HL-60/S4 treated with retinoic acid at 250 ng/mL for 4 days and 3 days (cell line): ENCODE data around the gene UBXN4.
"Not testable (repeated sequence)": the region's sequence is repeated elsewhere in the genome, so short reads cannot be mapped to it uniquely, and the experiment has no call there.

Experiments
- in situ Hi-C: fragments of 300-500 bp; cut with MboI; formaldehyde crosslinking; loops from 2 replicates; pipeline ENCODE4 v1.7.0; 2022; ENCODE audit warnings: low sequenced_read_pairs

Gene UBXN4

DNA sequence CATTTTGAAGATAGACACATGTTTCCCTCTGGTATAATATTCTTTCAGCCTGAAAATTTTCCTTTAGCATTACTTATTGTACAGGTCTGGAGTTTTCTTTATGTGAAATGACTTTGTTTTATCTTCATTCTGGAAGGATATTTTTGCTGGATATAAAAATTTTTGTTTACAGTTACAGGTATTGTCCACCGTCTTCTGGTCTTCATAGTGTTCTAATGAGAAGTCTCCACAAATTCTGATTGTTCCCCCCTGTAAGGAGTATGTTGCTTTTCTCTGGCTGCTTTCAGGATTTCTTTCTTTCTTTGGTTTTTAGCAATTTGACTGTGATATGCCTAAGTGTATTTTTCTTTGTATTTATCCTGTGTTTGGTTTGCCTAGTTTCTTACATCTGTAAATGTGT, 15.0 kb downstream of the UBXN4 start:
- in situ Hi-C loops = no loop called here

DNA sequence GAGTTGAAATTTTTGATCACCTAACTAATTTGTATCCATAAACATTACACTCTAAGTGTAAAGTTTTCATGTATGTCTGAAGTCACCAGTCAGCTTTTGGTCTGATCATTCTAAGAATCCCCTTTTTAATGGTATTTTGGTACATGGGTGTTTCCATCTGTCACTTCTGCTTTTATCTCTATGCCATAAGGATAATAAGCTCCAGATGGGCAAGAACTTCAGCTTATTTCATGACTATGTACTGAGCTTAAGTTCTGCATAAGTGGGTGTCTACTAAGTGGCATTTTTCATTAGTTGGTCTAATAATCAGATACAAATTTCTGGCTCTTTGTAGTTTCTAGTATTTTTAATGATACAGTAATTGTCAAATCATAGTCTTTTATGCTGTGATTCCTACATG, 20.4 kb downstream of the UBXN4 start:
- in situ Hi-C loops = no loop called here

DNA sequence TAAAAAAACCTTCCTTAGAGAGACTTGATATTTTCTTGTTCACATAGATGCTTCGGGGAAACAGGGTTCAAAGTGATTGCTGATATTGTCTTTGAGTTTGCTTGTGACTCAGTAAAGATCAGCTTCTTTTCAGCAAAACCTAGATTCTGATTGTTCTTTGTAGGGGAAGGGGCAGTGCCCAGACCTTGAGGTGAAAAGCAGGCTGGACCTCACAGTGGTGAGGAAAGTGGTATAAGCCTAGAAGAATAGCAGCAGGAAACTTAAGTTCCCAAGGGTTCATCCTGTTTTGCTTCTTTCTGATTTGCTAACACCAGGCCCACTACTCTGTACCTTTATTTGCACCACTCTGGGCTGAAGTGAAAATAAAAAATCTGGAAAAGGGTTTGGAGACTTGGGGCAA, 20.9 kb downstream of the UBXN4 start:
- in situ Hi-C loops = no loop called here

DNA sequence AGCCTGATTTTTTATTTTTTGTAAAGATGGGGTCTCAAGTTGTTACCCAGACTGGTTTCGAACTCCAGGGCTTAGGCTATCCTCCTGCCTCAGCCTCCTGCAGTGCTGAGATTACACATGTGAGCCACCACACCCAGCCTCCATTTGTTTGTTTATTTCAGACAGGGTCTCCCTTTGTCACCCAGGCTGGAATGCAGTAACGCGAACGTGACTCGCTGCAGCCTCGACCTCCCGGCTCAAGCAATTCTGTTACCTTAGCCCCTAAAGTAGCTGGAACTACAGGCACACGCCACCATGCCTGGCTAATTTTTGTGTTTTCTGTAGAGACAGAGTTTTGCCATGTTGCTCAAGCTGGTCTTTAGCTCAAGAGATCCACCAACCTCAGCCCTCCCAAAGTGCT, 27.2 kb downstream of the UBXN4 start:
- in situ Hi-C loops = no loop called here

DNA sequence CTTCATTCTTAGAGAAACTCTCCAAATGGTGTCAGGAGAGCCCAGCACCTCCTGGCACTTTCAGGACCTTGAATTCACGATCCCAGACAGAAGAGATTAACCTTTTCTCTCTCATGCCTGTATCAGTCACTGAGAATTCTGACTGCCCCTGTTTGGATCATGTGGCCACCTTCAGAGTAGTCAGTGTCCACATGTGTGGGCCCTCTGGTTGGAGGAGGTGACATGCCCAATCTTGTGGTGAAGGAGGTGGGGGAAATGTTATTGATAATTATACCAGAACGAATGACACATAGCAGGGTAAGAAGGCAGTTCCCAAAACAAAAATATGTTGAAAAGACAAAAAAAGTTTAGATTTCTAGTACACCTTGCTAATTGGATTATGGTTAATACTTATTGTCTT, 31.7 kb downstream of the UBXN4 start:
- in situ Hi-C loops = no loop called here

DNA sequence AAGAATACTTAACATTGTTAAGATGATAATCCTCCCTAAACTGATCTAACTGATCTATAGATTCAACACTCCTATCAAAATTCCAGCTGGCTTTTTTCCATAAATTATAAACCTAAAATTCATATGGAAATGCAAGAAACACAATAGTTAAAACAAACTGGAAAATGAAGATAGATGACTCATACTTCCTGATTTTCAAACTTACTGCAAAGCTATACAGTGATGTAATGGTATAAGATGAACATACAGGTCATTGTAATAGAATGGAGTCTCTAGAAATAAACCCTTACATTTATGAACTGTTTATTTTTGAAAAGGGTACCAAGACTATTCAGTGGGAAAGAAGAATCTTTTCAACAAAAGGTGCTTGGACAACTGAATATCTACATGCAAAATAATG, 32.3 kb downstream of the UBXN4 start:
- in situ Hi-C loops = no loop called here

DNA sequence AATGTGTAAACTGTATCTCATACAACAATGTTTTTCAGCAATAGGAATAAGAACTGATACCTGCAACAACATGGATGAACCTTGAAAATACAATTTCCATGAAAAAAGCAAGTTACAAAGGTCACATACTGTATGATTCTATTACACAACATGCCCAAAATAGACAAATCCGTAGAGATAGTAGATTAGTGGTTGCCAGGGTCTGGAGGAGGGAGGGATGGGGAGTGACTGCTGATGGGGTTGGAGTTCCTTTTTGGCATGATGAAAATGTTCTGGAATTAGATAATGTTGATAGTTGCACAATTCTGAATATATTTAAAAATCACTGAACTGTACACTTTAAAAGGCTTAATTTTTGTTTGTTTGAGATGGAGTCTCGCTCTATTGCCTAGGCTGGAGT, 33.8 kb downstream of the UBXN4 start:
- in situ Hi-C loops = no loop called here

DNA sequence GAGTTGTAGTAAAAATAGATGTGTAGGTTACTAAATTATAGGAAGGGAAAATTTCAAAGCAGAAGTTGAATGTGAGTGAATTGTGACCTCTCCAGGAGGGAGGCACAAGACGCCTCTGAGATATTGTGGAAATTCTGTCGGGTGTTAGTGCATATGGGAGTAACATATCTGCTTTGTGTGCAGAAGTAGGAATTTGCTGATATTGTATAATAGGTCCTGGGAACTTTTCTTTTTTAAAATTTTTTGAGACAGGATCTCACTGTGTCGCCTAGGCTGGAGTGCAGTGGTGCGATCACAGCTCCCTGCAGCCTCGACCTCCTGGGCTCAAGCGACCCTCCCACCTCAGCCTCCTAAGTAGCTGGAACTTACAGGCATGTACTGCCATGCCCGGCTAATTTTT, 34.7 kb downstream of the UBXN4 start:
- in situ Hi-C loops = no loop called here

DNA sequence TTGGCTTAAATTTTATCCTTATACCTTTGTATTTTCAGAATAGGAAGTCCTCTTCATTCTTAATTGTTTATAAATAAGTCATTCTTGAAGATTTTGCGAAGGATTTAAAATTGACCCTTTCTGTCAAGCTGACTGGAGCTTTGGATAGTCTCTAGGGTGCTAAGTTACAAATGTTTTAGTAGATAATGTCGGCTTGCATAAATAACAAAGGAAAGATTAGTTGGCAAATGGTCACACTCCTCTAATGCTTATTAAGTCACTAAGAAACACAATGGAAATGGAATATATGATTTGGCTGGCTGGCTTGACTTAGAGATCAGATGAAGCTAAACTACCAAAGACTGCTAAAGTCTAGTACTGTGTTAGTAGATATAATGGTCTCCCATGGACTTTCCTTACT, 40.6 kb downstream of the UBXN4 start:
- in situ Hi-C loops = no loop called here

DNA sequence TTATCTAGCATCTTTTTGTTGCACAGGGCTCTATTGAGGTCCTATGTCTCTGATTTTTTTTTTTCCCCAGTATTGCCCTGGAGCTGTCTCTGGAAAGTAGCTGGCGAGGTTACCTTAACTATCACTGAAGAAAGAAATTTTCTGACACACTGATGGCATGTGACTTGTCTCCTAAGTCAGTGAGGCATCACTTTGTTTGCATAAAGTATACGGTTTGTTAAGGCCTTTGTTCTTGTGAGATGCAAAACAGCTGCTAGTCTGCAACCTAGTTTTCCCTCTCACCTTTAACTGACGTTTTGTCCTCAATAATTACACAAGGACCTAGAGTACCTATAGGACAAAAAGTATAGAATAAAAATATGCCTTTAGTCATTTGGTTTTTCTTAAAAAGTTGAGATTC, 41.8 kb downstream of the UBXN4 start:
- in situ Hi-C loops = no loop called here

DNA sequence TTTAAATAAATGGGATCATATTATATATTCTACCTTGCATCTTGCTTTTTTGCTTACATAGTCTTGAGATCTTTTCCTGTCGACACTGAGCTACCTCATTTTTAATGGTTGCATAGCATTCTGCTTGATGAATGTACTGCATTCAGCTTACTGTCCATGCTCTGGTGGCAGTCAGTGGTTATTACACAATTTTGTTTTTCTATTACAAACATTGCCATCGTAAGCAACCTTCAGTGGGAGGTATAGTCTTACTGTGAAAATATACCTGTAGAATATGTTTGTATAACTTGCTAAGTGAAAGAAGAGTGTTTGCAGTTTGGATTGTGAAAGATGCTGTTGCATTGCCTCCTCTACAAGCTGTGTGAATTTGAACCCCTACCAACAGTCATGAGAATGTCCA, 43.4 kb downstream of the UBXN4 start:
- in situ Hi-C loops = no loop called here

DNA sequence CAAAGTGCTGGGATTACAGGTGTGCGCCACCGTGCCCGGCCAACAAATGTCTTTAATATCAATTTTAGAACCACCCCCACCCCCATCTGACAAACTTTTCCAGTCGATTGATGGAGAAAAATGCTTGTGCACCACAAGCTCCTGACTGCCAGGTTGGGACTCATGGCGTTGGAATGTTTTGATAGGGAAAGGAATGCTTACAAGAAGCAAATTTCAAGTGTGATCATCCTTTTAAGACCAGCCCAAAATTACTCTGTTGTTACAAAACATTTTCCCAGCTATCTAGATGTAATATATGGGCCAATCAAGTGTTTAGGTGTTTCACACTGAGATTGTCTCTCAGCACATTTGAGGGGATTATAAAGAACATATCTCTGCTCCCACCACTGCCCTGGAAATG, 45.2 kb downstream of the UBXN4 start:
- in situ Hi-C loops = no loop called here

DNA sequence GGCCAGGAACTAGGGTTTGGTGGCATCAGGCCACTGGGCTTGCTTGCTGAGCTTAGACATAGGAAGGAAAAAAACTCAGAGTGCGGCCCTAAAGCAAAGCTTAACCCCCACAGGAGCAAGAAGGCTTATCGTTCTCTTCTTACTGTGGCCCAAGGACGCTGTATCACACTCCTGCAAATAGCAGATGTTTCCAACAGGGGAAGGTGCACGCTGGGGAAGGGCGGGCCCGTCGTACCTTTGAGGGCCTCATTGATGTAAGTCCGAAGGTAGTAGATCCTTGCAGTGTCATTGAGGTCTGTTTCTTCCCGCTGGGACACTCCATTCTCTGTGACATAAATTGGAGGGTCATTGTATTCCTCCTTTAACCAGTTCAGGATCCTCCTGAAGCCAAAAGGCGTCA, 48.8 kb downstream of the UBXN4 start:
- in situ Hi-C loops = no loop called here

DNA sequence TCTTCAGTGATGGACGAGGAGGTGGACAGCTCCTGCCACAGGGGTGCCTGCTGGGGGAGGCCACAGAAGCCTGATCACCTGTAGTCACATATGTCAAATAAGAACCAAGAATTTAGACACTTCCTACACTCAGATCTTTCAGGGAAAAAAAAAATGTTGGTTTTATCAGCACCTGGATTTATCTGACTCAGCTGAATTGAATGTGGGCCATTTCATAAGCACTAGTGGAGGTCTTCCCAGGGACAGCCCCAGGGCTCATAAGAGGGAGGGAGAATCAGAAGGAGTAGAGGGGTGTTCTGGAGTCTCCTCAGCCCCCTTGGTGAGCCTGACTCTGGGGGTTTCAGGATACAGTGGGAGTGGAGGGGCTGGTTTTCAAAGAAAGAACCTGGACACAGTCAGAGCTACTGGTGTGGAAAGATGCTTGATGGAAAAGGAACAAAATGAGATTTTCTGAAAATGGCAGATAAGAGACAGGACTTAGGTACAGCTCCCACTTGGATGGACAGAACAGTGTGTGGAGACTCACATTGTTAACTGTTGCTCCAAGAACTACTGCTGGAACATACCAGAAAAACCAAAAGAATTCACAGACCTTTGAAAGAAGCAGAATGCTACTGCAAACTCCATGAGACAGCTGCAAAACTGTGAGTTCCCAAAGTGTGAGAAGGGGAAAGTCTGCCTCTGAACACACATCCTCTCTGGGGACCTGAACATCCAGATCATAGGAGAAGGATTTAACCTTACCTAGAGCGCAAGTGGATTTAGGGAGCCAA, 49.9 kb downstream of the UBXN4 start:
- in situ Hi-C loops = no loop called here

DNA sequence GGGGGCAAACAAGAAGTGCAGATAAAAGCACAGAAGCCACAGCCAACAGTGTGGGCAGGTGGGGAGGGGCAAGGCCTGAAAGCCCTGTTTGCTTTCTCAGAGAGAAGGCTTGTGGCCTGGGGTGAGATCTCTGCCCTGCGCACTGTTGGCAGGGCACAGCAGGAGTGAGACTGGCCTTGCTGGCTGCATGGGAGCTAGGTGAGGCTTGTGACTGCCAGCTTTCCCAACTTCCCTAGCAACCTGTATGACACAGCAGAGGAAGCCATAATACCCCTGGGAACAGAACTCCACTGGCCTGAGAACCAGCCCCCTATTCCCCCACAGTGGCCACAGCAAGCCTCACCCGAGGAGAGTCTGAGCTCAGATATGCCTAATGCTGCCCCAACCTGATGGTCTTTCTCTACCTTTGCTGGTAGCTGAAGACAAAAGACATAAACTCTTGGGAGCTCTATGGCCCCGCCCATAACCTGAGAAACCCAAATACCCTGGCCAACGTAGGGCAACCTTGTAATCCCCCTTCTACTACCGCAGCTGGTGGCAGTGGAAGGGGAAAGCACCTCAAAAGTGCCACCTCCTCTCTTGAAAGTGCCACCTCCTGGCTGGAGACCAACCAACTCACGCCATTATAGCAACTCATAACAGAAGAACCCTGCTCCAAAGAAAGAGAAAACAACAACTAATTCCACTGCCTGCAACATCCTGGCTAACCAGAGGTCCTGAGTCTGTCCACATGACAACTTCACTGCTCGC, 50.9 kb downstream of the UBXN4 start:
- in situ Hi-C loops = no loop called here

DNA sequence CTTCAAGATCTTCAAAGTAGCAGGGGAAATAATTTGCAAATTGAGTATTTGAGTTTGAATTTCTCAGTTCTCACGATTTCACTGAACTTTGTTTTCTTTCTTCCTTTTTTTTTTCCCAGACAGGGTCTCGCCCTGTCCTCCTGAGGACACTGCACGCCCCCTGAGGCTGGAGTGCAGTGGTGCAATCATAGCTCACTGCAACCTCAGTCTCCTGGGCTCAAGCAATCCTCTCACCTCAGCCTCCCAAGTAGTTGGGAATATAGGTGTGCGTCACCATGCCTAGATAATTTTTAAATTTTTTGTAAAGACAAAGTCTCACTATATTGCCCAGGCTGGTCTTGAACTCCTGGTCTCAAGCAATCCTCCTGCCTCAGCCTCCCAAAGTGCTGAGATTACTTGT, 54.0 kb downstream of the UBXN4 start:
- in situ Hi-C loops = not testable (repeated sequence)

DNA sequence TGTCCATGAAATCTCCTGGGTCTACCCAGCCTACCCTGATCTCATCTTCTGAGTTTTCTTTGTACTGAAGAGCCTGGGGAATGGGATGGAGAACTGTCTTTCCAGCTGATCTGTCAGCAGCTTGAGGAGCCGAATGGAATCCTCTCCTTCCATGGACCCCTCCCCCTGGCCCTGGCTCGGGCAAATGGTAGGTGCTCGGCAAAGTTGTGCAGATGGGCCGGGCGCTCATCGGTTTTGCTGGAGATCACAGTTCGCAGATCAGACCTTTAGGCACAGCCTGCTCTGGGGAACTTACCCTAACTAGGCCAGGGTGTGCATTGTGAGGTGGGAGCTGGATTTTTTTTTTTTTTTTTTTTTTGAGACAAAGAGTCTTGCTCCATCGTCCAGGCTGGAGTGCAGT, 55.0 kb downstream of the UBXN4 start:
- in situ Hi-C loops = no loop called here

DNA sequence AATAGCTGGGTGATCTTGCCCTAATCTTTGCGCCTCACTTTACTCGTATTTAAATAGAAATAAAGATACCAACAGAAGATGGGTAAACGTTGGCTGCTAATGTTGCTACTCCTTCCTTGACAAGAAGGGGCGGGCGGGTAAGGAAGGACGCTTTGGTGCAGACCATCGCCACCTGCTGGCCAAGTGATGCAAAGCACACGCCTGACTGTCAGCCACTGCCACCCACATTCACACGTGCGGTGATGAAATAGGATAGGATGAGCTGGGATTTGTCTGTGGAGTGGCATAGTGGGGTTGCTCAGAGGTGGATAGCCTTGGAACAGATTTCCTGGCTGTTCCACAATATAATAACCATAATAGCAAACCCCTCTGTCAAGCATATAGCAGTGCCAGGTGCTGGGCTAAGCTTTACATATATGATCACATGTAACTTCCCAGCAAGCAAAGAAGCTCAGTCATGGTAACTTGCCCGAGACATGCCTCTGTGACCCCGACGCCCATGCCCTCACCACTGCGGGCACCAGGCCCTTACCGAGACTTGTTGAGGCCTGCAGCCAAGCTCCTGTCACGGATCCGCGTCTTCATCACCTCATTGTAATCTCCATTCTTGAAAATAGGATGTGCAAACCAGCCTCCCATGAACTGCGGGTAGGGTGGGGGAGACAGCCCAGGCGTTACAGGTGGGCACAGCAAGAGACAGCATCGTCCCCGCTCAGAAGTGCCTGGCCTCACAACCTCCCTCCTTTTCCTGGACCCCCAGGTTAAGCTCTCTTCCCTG, 56.0 kb downstream of the UBXN4 start:
- in situ Hi-C loops = no loop called here

DNA sequence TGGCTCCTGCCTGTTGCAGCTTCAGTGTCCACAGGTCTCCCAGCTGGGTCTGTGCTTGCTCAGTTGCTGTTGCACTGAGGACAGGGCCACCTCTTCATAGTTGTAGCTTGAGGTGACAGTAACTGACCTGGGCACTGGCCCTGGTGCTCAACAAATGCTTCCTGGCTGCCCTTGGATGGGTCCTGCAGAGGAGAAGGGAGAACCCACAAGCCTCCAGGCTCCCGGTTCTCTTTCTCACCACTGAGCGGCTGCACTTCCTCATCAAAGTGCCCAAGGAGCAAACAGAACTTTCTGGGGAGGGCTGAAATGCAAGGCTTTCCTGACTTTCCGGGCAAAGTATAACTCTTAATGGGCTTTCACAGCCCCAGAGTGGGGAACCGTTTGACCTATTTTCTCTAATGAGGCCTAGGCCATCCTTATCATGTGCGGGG, 56.6 kb downstream of the UBXN4 start:
- in situ Hi-C loops = no loop called here

DNA sequence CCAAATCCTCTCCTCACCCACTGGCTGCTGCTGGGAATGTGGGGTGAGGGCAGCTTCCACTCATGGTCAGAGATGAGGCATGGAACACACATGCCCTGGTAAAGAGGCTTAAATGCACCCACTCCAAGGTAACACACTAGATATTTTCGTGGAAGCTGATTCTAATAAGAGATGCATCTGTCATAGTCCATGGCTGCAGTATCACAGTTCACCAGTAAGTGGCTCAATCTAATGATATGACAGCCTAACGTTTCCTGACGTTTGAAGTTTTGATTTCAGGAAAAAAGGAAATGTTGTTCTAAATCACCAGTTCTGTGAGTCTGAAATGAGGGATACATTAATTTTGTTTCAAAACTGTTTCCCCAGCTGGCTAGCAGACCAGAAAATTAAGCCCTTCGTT, 57.1 kb downstream of the UBXN4 start:
- in situ Hi-C loops = no loop called here

DNA sequence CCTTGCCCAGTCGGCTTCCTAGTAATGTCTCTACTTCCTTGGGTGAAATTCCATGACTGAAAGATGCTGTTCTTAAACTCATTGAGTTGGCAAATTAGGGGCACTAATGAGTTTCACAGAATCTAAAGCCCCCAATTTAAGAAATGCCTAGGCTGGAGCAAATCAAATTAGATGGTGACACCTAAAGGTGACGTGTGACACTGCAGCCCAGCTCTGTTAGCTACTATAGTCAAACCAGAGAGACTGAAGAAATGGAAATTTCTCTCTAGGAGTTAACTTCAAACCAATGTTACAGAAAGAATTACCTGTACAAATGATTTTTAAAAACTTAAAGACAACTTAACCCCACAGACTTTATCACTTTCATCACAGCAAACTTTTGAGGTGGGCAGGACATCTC, 58.1 kb downstream of the UBXN4 start:
- in situ Hi-C loops = no loop called here
